SK-N-SH (cell line): ENCODE measurements around the gene DAPK3. TPM values are rescaled to one million over a fixed set of nuclear protein-coding genes. Genes with fewer than 3 reads are reported as not detected.

Experiments used
- CTCF ChIA-PET: fragments of 300-600, 350-600 bp; formaldehyde crosslinking; extraction: SDS; loops from one replicate; lab custom pipeline; 2021; lab: Yijun Ruan, JAX
- POLR2A ChIA-PET: fragments of 350-600 bp; sonication (Branson Sonifier 250); formaldehyde crosslinking; extraction: SDS; loops from one replicate; lab custom pipeline; 2020; ENCODE audit warnings: antibody characterized with exemption, inconsistent platforms; lab: Yijun Ruan, JAX
- DNase-seq: peaks from one replicate; pipeline ENCODE4 v3.0.0; 2012
- H2AFZ ChIP-seq: fragments of 200-600 bp; sonication (generic); 2 replicates; pipeline ENCODE4 v1.8.1; 2016; ENCODE audit warnings: antibody characterized with exemption, mild to moderate bottlenecking, low read depth
- H3F3A ChIP-seq: fragments of 200-600 bp; sonication (generic); replicated peaks from 2 replicates; pipeline ENCODE3; 2016; ENCODE audit warnings: antibody characterized with exemption, mild to moderate bottlenecking; ENCODE audit not compliant: insufficient read depth
- H3K27ac ChIP-seq, 2 experiments: fragments of 200-500 bp in 1 of 2; fragments of 200-600 bp in 1 of 2; sonication (Bioruptor generic) in 1 of 2; sonication (generic), shearing (Covaris generic) in 1 of 2; 2 replicates each; pipeline versions ENCODE4 v1.5.1 to v1.6.1; 2014 to 2016; ENCODE audit warnings: low read depth in 2 of 2, inconsistent platforms in 1 of 2, low read length in 1 of 2, mild to moderate bottlenecking in 1 of 2, mixed read lengths in 1 of 2
- H3K27me3 ChIP-seq: fragments of 200-600 bp; sonication (generic), shearing (Covaris generic); 2 replicates; pipeline ENCODE4 v1.6.1; 2016; ENCODE audit warnings: mixed run types; ENCODE audit not compliant: insufficient read depth
- H3K36me3 ChIP-seq, 2 experiments: fragments of 200-500 bp in 1 of 2; fragments of 200-600 bp in 1 of 2; sonication (Bioruptor generic) in 1 of 2; sonication (generic) in 1 of 2; replicated peaks in 1 of 2; 2 replicates each; pipeline versions ENCODE3 to v1.5.1; 2014 to 2016; ENCODE audit warnings: low read length in 1 of 2, mild to moderate bottlenecking in 1 of 2; ENCODE audit not compliant: insufficient read depth in 2 of 2, control insufficient read depth in 1 of 2
- H3K4me1 ChIP-seq, 2 experiments: fragments of 200-500 bp in 1 of 2; fragments of 200-600 bp in 1 of 2; sonication (Bioruptor generic) in 1 of 2; sonication (generic), shearing (Covaris generic) in 1 of 2; 2 replicates each; pipeline versions ENCODE4 v1.5.1 to v1.6.1; 2014 to 2016; ENCODE audit warnings: low read depth in 1 of 2, low read length in 1 of 2, mixed run types in 1 of 2; ENCODE audit not compliant: insufficient read depth in 2 of 2, control insufficient read depth in 1 of 2
- H3K4me2 ChIP-seq: fragments of 200-600 bp; sonication (generic), shearing (Covaris generic); 2 replicates; pipeline ENCODE4 v1.6.1; 2017; ENCODE audit warnings: mixed run types
- H3K4me3 ChIP-seq, 2 experiments: fragments of 200-500 bp in 1 of 2; fragments of 200-600 bp in 1 of 2; sonication (Bioruptor generic) in 1 of 2; sonication (generic), shearing (Covaris generic) in 1 of 2; 2 replicates each; pipeline versions ENCODE4 v1.5.1 to v1.8.1; 2014 to 2016; ENCODE audit warnings: low read depth in 2 of 2, inconsistent platforms in 1 of 2, low read length in 1 of 2, mild to moderate bottlenecking in 1 of 2, mixed read lengths in 1 of 2, moderate library complexity in 1 of 2
- H3K79me2 ChIP-seq: fragments of 200-600 bp; sonication (generic); 2 replicates; pipeline ENCODE4 v1.8.1; 2017; ENCODE audit warnings: mild to moderate bottlenecking; ENCODE audit not compliant: insufficient read depth
- H3K9ac ChIP-seq: fragments of 200-600 bp; sonication (generic); 2 replicates; pipeline ENCODE4 v1.6.1; 2017; ENCODE audit warnings: mixed run types
- H3K9me2 ChIP-seq: fragments of 200-600 bp; sonication (generic); 2 replicates; pipeline ENCODE4 v1.6.1; 2017; ENCODE audit warnings: mixed run types
- H3K9me3 ChIP-seq: fragments of 200-600 bp; sonication (generic); 2 replicates; pipeline ENCODE4 v1.6.1; 2017; ENCODE audit warnings: mixed run types, mild to moderate bottlenecking, moderate library complexity
- H4K20me1 ChIP-seq: fragments of 200-600 bp; sonication (generic); 2 replicates; pipeline ENCODE4 v1.6.1; 2017; ENCODE audit warnings: mild to moderate bottlenecking, mixed run types; ENCODE audit not compliant: insufficient read depth
- CHD2 ChIP-seq: fragments of 150-350 bp; IDR thresholded peaks from 2 replicates; pipeline ENCODE4 v1.6.1; 2018; ENCODE audit warnings: low read length; ENCODE audit not compliant: partially characterized antibody
- ELF1 ChIP-seq: IDR thresholded peaks from 2 replicates; pipeline ENCODE4 v1.4.0; 2012
- FOXJ3 ChIP-seq: sonication (generic); formaldehyde crosslinking; IDR thresholded peaks from 2 replicates; pipeline ENCODE4 v1.5.1; 2020; ENCODE audit warnings: mild to moderate bottlenecking, missing genetic modification reagents
- GATA2 ChIP-seq: sonication (generic); formaldehyde crosslinking; IDR thresholded peaks from 2 replicates; pipeline ENCODE4 v1.5.0; 2020; ENCODE audit warnings: mild to moderate bottlenecking, missing genetic modification reagents
- NFIC ChIP-seq: IDR thresholded peaks from 2 replicates; pipeline ENCODE4 v1.4.0; 2012; ENCODE audit warnings: borderline replicate concordance
- NRF1 ChIP-seq: IDR thresholded peaks from 2 replicates; pipeline ENCODE4 v1.6.1; 2012; ENCODE audit warnings: low read depth, mild to moderate bottlenecking, low read length
- PBX3 ChIP-seq: IDR thresholded peaks from 2 replicates; pipeline ENCODE4; 2012
- RCOR1 ChIP-seq: fragments of 150-350 bp; IDR thresholded peaks from 2 replicates; pipeline ENCODE4 v1.6.1; 2017; ENCODE audit warnings: antibody characterized with exemption, low read length
- REST ChIP-seq: IDR thresholded peaks from 2 replicates; pipeline ENCODE4 v1.6.1; 2012; ENCODE audit warnings: mild to moderate bottlenecking, low read depth, low read length, moderate library complexity
- RFX5 ChIP-seq: IDR thresholded peaks from 2 replicates; pipeline ENCODE4 v1.6.1; 2012; ENCODE audit warnings: mild to moderate bottlenecking, improper control_type of control experiment, low read length
- SIN3A ChIP-seq: IDR thresholded peaks from 2 replicates; pipeline ENCODE4 v1.6.1; 2012; ENCODE audit warnings: low read depth, mild to moderate bottlenecking, low read length, moderate library complexity, borderline replicate concordance
- TEAD4 ChIP-seq: IDR thresholded peaks from 2 replicates; pipeline ENCODE4 v1.4.0; 2012; ENCODE audit warnings: mild to moderate bottlenecking, borderline replicate concordance; ENCODE audit not compliant: insufficient read depth
- WGBS: methylation state at CpG from one replicate; pipeline ENCODE4 v1.1.6; 2017; ENCODE audit warnings: low lambda C conversion rate; 5-methylcytosine and 5-hydroxymethylcytosine counted together
- polyA plus RNA-seq, 3 experiments: library from polyadenylated mRNA; depleted of rRNA; stranded (reverse); fragments of >200 nt; gene quantifications; 2 replicates each; pipeline ENCODE4 v1.2.3, GENCODE V29; 2012
- TF ChIP-seq, protein P1 (sequence below): IDR thresholded peaks from 2 replicates; pipeline ENCODE4 v1.4.0; 2012; ENCODE audit warnings: low read depth

The DAPK3 gene
- polyA plus RNA-seq, 1 of the 3 experiments (the other 2 are of a cell fraction) = 142 TPM

- ChIA-PET POLR2A (no interaction called here), CTCF (no interaction called here)
- H3F3A ChIP-seq = no peaks in the 10 kb centered on the region
Observed at GRCh38 chr19:3936506-3937442, 34.1 kb downstream of the DAPK3 start.

More at GRCh38 chr19:3936506-3937442, 34.1 kb downstream of the DAPK3 start:
- H3K9me3 ChIP-seq = no peaks in the 10 kb centered on the region
- no peaks in the 10 kb centered on the region for H3K4me1 ChIP-seq
- no peak overlapping the region for H3K4me3 ChIP-seq
- no peak overlapping the region for H3K9ac ChIP-seq
- peak; percentile 51 for DNase-seq
- 23% methylated on average over 15 of the region's 29 CpGs for WGBS
- TF ChIP-seq RCOR1 (no peak), GATA2 (no peak), ELF1 (no peak), RFX5 (no peak), TEAD4 (no peak), NFIC (no peak), REST (no peak), FOXJ3 (CRISPR knock-in tag) (no peak), NRF1 (no peak), CHD2 (no peak), SIN3A (no peak), PBX3 (no peak)
- TF ChIP-seq, protein P1, sequence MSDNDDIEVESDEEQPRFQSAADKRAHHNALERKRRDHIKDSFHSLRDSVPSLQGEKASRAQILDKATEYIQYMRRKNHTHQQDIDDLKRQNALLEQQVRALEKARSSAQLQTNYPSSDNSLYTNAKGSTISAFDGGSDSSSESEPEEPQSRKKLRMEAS = no peak
- H2AFZ ChIP-seq = no peak overlapping the region
- H3K27ac ChIP-seq = no peak overlapping the region
- no peaks in the 10 kb centered on the region for H3K79me2 ChIP-seq
- H3K36me3 ChIP-seq = no peaks in the 10 kb centered on the region
- no peaks in the 10 kb centered on the region for H4K20me1 ChIP-seq
- H3K9me2 ChIP-seq = no peaks in the 10 kb centered on the region
- peaks cover 22% of the 10 kb centered on the region for H3K27me3 ChIP-seq
- no peak overlapping the region for H3K4me2 ChIP-seq
